Hepatocyte (in vitro differentiated cells): ENCODE measurements around the gene RABGAP1L.

Source experiments
- CTCF ChIP-seq: fragments of 200-600 bp; sonication (generic); IDR thresholded peaks from 2 replicates; pipeline ENCODE4 v1.5.1; 2016; ENCODE audit warnings: antibody characterized with exemption, mild to moderate bottlenecking; ENCODE audit not compliant: poor library complexity
- EZH2 ChIP-seq: fragments of 200-600 bp; sonication (generic); IDR thresholded peaks from 2 replicates; pipeline ENCODE4 v1.6.1; 2016; ENCODE audit warnings: antibody characterized with exemption, mild to moderate bottlenecking, borderline replicate concordance
- EZH2phosphoT487 ChIP-seq: fragments of 200-600 bp; sonication (generic); IDR thresholded peaks from one replicate; pipeline ENCODE4 v1.6.1; 2018; ENCODE audit warnings: antibody characterized with exemption, mild to moderate bottlenecking, low read depth, moderate library complexity; ENCODE audit not compliant: unreplicated experiment, severe bottlenecking

GRCh38 chr1:174710868-174711845 lies 551.8 kb downstream of the RABGAP1L start:
- TF ChIP-seq EZH2 (no peak), CTCF (no peak), EZH2phosphoT487 (no peak)
